ENCODE results near the gene ZC3HAV1.
"Not testable (repeated sequence)": the region's sequence is repeated elsewhere in the genome, so short reads cannot be mapped to it uniquely, and the experiment has no call there.

The ZC3HAV1 gene

GRCh38 chr7:139108266-139109187 lies 993 bp downstream of the ZC3HAV1 start:
- no peak for DNase-seq (ENCODE audit: low read depth)
- H3K4me3 ChIP-seq (ENCODE audit: control insufficient read depth, low read depth, low read length): peak overlapping the region; percentile 67
- TF ChIP-seq, protein P1, sequence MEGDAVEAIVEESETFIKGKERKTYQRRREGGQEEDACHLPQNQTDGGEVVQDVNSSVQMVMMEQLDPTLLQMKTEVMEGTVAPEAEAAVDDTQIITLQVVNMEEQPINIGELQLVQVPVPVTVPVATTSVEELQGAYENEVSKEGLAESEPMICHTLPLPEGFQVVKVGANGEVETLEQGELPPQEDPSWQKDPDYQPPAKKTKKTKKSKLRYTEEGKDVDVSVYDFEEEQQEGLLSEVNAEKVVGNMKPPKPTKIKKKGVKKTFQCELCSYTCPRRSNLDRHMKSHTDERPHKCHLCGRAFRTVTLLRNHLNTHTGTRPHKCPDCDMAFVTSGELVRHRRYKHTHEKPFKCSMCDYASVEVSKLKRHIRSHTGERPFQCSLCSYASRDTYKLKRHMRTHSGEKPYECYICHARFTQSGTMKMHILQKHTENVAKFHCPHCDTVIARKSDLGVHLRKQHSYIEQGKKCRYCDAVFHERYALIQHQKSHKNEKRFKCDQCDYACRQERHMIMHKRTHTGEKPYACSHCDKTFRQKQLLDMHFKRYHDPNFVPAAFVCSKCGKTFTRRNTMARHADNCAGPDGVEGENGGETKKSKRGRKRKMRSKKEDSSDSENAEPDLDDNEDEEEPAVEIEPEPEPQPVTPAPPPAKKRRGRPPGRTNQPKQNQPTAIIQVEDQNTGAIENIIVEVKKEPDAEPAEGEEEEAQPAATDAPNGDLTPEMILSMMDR (IDR thresholded peaks at IDR 0.05; ENCODE audit: control insufficient read depth, insufficient read depth, low read depth, low read length, missing control alignments): no peak

DNA sequence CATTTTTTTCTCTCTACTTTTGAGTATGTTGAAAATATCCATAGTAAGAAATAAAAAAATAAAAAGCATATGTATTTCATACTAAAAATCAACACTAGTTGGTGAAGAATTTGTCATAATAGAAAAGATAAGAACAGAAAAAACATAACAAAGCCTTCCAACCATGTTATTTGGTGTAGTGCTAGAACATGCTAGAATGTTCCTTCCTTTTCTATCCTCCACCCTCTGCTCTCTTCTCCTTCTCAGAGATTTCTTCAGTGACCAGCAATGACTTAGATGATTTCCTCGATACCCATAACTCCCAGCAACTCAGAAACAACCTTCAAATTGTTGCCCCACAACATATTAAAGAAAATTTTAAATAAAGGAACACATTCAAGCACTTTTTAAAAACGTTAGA lies 2.6 kb downstream of the ZC3HAV1 start:
- no peak overlapping the region for H3K4me3 ChIP-seq (ENCODE audit: control insufficient read depth, low read depth, low read length)
- TF ChIP-seq, protein P1 (IDR thresholded peaks at IDR 0.05; ENCODE audit: control insufficient read depth, insufficient read depth, low read depth, low read length, missing control alignments): no peak
- no peak for DNase-seq (ENCODE audit: low read depth)

DNA sequence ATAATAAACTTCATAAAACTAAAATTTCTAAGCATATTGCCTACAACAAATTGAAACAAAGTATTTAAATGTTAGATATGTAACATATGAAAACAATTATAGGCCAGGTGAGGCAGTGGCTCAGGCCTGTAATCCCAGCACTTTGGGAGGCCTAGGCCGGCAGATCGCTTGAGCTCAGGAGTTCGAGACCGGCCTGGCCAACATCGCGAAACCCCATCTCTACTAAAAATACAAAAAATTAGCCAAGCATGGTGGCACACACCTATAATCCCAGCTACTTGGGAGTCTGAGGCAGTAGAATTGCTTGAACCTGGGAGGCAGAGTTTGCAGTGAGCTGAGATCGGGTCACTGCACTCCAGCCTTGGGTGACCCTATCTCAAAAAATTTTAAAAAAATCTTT lies 3.3 kb downstream of the ZC3HAV1 start:
- not testable (repeated sequence) for H3K4me3 ChIP-seq (ENCODE audit: control insufficient read depth, low read depth, low read length)

GRCh38 chr7:139105484-139105883 lies 4.0 kb downstream of the ZC3HAV1 start:
- no peak overlapping the region for H3K4me3 ChIP-seq (ENCODE audit: control insufficient read depth, low read depth, low read length)
- TF ChIP-seq, protein P1 (IDR thresholded peaks at IDR 0.05; ENCODE audit: control insufficient read depth, insufficient read depth, low read depth, low read length, missing control alignments): no peak
- DNase-seq (ENCODE audit: low read depth): no peak

More for the DNA sequence above, 3.3 kb downstream of the ZC3HAV1 start:
- not testable (repeated sequence) for DNase-seq (ENCODE audit: low read depth)

GRCh38 chr7:139104091-139104450 lies 5.4 kb downstream of the ZC3HAV1 start:
- no peak for DNase-seq (ENCODE audit: low read depth)
- no peak overlapping the region for H3K4me3 ChIP-seq (ENCODE audit: control insufficient read depth, low read depth, low read length)
- TF ChIP-seq, protein P1 (IDR thresholded peaks at IDR 0.05; ENCODE audit: control insufficient read depth, insufficient read depth, low read depth, low read length, missing control alignments): no peak

GRCh38 chr7:139103057-139103815 lies 6.3 kb downstream of the ZC3HAV1 start:
- DNase-seq (ENCODE audit: low read depth): no peak
- TF ChIP-seq, protein P1 (IDR thresholded peaks at IDR 0.05; ENCODE audit: control insufficient read depth, insufficient read depth, low read depth, low read length, missing control alignments): no peak
- H3K4me3 ChIP-seq (ENCODE audit: control insufficient read depth, low read depth, low read length): no peak overlapping the region

DNA sequence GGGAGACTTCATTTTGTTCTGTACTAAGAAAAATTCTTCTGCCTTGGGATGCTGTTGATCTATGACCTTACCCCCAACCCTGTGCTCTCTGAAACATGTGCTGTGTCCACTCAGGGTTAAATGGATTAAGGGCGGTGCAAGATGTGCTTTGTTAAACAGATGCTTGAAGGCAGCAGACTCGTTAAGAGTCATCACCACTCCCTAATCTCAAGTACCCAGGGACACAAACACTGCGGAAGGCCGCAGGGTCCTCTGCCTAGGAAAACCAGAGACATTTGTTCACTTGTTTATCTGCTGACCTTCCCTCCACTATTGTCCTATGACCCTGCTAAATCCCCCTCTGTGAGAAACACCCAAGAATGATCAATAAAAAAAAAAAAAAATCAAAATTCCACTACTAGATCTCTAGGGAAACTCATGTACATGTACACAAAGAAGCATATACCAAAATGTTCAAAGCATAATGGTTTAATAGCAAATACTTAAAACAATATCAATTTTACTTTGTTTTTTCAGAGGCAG lies 7.8 kb downstream of the ZC3HAV1 start:
- DNase-seq (ENCODE audit: low read depth); H3K4me3 ChIP-seq (ENCODE audit: control insufficient read depth, low read depth, low read length): not testable (repeated sequence)

Measured in AG09309 (cell line).